ENCODE measurements around the gene POLR3H.

POLR3H gene

GRCh38 chr22:41488076-41488475 is 56.2 kb downstream of the POLR3H start:
- DNase-seq (ENCODE audit: low spot score in 2 of 2): no peak
- H3K9me3 ChIP-seq: no peaks in the 10 kb centered on the region
- in situ Hi-C loops (cut with MboI; ENCODE audit: low sequenced_read_pairs): no loop called here
- peaks cover 22% of the 10 kb centered on the region for H3K4me1 ChIP-seq
- H3K27me3 ChIP-seq (ENCODE audit: low read depth): no peaks in the 10 kb centered on the region
- H3K4me3 ChIP-seq: no peak overlapping the region
- H3K36me3 ChIP-seq (replicated peaks): 0 out of 2 replicates have a peak, but pooled peaks cover 7% of the 10 kb centered on the region

- H3K36me3 ChIP-seq (replicated peaks): 0 out of 2 replicates have a peak, but pooled peaks cover 7% of the 10 kb centered on the region
Measured at GRCh38 chr22:41487037-41487935, 57.0 kb downstream of the POLR3H start.

GRCh38 chr22:41485033-41485432 is 59.2 kb downstream of the POLR3H start:
- peaks cover 10% of the 10 kb centered on the region for H3K4me1 ChIP-seq
- in situ Hi-C loops (cut with MboI; ENCODE audit: low sequenced_read_pairs): no loop called here

More at GRCh38 chr22:41487037-41487935, 57.0 kb downstream of the POLR3H start:
- in situ Hi-C loops (cut with MboI; ENCODE audit: low sequenced_read_pairs): no loop called here
- H3K9me3 ChIP-seq: no peaks in the 10 kb centered on the region
- peaks cover 22% of the 10 kb centered on the region for H3K4me1 ChIP-seq
- no peaks in the 10 kb centered on the region for H3K27me3 ChIP-seq (ENCODE audit: low read depth)
- H3K4me3 ChIP-seq: no peak overlapping the region
- DNase-seq (ENCODE audit: low spot score in 2 of 2): peak in 1 of 2 experiments; percentile 28

GRCh38 chr22:41482319-41482935 is 61.8 kb downstream of the POLR3H start:
- Histone ChIP-seq H3K27me3 (ENCODE audit: low read depth) (no peaks in the 10 kb centered on the region), H3K36me3 (replicated peaks) (no peaks in the 10 kb centered on the region), H3K9me3 (no peaks in the 10 kb centered on the region), H3K4me3 (no peak overlapping the region), H3K4me1 (peaks cover 6% of the 10 kb centered on the region)
- in situ Hi-C loops (cut with MboI; ENCODE audit: low sequenced_read_pairs): no loop called here
- DNase-seq (ENCODE audit: low spot score in 2 of 2): no peak

More at GRCh38 chr22:41485033-41485432, 59.2 kb downstream of the POLR3H start:
- H3K4me3 ChIP-seq: no peak overlapping the region
- no peaks in the 10 kb centered on the region for H3K9me3 ChIP-seq
- H3K27me3 ChIP-seq (ENCODE audit: low read depth): no peaks in the 10 kb centered on the region
- DNase-seq (ENCODE audit: low spot score in 2 of 2): no peak
- 0 out of 2 replicates have a peak, but pooled peaks cover 2% of the 10 kb centered on the region for H3K36me3 ChIP-seq (replicated peaks)

GRCh38 chr22:41481925-41482318 is 62.3 kb downstream of the POLR3H start:
- in situ Hi-C loops (cut with MboI; ENCODE audit: low sequenced_read_pairs): no loop called here
- DNase-seq (ENCODE audit: low spot score in 2 of 2): no peak
- no peaks in the 10 kb centered on the region for H3K9me3 ChIP-seq
- H3K36me3 ChIP-seq (replicated peaks): no peaks in the 10 kb centered on the region
- H3K4me1 ChIP-seq: peaks cover 3% of the 10 kb centered on the region
- H3K27me3 ChIP-seq (ENCODE audit: low read depth): no peaks in the 10 kb centered on the region
- H3K4me3 ChIP-seq: no peak overlapping the region

- Histone ChIP-seq H3K4me1 (no peaks in the 10 kb centered on the region), H3K27me3 (ENCODE audit: low read depth) (no peaks in the 10 kb centered on the region), H3K9me3 (no peaks in the 10 kb centered on the region), H3K36me3 (replicated peaks) (no peaks in the 10 kb centered on the region), H3K4me3 (no peak overlapping the region)
- in situ Hi-C loops (cut with MboI; ENCODE audit: low sequenced_read_pairs): no loop called here
- no peak for DNase-seq (ENCODE audit: low spot score in 2 of 2)
Measured at GRCh38 chr22:41481131-41481830, 63.0 kb downstream of the POLR3H start.

- Histone ChIP-seq H3K36me3 (replicated peaks) (no peaks in the 10 kb centered on the region), H3K4me3 (no peak overlapping the region)
- in situ Hi-C loops (cut with MboI; ENCODE audit: low sequenced_read_pairs): no loop called here
Measured at GRCh38 chr22:41480397-41480735, 63.9 kb downstream of the POLR3H start.

GRCh38 chr22:41479671-41480396 is 64.4 kb downstream of the POLR3H start:
- H3K36me3 ChIP-seq (replicated peaks): no peaks in the 10 kb centered on the region
- peak in 1 of 2 experiments; percentile 23 for DNase-seq (ENCODE audit: low spot score in 2 of 2)
- no peaks in the 10 kb centered on the region for H3K9me3 ChIP-seq
- no peaks in the 10 kb centered on the region for H3K4me1 ChIP-seq
- no peak overlapping the region for H3K4me3 ChIP-seq
- in situ Hi-C loops (cut with MboI; ENCODE audit: low sequenced_read_pairs): no loop called here
- no peaks in the 10 kb centered on the region for H3K27me3 ChIP-seq (ENCODE audit: low read depth)

More at GRCh38 chr22:41480397-41480735, 63.9 kb downstream of the POLR3H start:
- H3K27me3 ChIP-seq (ENCODE audit: low read depth): no peaks in the 10 kb centered on the region
- no peaks in the 10 kb centered on the region for H3K4me1 ChIP-seq
- no peak for DNase-seq (ENCODE audit: low spot score in 2 of 2)
- no peaks in the 10 kb centered on the region for H3K9me3 ChIP-seq

- in situ Hi-C loops (cut with MboI; ENCODE audit: low sequenced_read_pairs): no loop called here
- H3K9me3 ChIP-seq: no peaks in the 10 kb centered on the region
- no peak for DNase-seq (ENCODE audit: low spot score in 2 of 2)
- H3K27me3 ChIP-seq (ENCODE audit: low read depth): no peaks in the 10 kb centered on the region
- H3K4me3 ChIP-seq: no peak overlapping the region
- no peaks in the 10 kb centered on the region for H3K36me3 ChIP-seq (replicated peaks)
- H3K4me1 ChIP-seq: no peaks in the 10 kb centered on the region
Measured at GRCh38 chr22:41478891-41479521, 65.3 kb downstream of the POLR3H start.

- Histone ChIP-seq H3K4me1 (no peaks in the 10 kb centered on the region), H3K27me3 (ENCODE audit: low read depth) (no peaks in the 10 kb centered on the region), H3K9me3 (no peaks in the 10 kb centered on the region), H3K36me3 (replicated peaks) (no peaks in the 10 kb centered on the region), H3K4me3 (no peak overlapping the region)
- no peak for DNase-seq (ENCODE audit: low spot score in 2 of 2)
- in situ Hi-C loops (cut with MboI; ENCODE audit: low sequenced_read_pairs): no loop called here
Measured at GRCh38 chr22:41478473-41478872, 65.8 kb downstream of the POLR3H start.
